ENCODE measurements around the gene PRKN.

DNA sequence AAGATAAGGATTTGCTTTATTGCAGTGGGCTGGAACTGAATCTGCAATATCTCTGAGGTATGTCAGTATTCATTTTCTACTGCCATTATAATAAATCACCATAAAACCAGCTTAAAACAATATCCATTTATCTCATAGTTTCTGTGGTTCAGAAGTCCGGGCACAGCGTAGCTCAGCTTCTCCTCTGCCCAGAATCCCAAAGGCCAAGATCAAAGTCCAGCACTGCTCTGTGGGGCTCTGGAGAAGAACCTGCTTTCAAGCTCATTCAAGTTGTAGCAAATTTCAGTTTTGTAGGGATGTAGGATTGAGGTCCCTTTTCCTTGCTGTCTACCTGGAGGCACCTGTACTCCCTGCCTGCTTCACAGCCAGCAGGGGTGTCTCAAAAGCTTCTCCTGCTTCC, 1113.9 kb downstream of the PRKN start:
- TF ChIP-seq, protein P1, sequence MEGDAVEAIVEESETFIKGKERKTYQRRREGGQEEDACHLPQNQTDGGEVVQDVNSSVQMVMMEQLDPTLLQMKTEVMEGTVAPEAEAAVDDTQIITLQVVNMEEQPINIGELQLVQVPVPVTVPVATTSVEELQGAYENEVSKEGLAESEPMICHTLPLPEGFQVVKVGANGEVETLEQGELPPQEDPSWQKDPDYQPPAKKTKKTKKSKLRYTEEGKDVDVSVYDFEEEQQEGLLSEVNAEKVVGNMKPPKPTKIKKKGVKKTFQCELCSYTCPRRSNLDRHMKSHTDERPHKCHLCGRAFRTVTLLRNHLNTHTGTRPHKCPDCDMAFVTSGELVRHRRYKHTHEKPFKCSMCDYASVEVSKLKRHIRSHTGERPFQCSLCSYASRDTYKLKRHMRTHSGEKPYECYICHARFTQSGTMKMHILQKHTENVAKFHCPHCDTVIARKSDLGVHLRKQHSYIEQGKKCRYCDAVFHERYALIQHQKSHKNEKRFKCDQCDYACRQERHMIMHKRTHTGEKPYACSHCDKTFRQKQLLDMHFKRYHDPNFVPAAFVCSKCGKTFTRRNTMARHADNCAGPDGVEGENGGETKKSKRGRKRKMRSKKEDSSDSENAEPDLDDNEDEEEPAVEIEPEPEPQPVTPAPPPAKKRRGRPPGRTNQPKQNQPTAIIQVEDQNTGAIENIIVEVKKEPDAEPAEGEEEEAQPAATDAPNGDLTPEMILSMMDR (IDR thresholded peaks at IDR 0.05; ENCODE audit: low read depth, low read length) = no peak
- no peak for TF ChIP-seq EZH2phosphoT487 (IDR thresholded peaks at IDR 0.05; ENCODE audit: low read depth)

All from OCI-LY3 (cell line).